Embryonic facial prominence (tissue), 1 donor: Measurements from ENCODE around the gene GPR21.
A peak's percentile ranks its signal among the peaks of the same experiment; 100 is the strongest.

Experiments
- DNase-seq: peaks from one replicate; pipeline ENCODE4 v3.0.0-alpha.2; 2016; ENCODE audit errors: extremely low spot score

Gene GPR21

GRCh38 chr9:123063896-123064295 is 30.4 kb downstream of the GPR21 start:
- DNase-seq: no peak

- no peak for DNase-seq
Measured at GRCh38 chr9:123064716-123065115, 31.2 kb downstream of the GPR21 start.

GRCh38 chr9:123065196-123065595 is 31.7 kb downstream of the GPR21 start:
- DNase-seq: no peak

- DNase-seq: no peak
Measured at GRCh38 chr9:123067136-123067535, 33.7 kb downstream of the GPR21 start.

GRCh38 chr9:123069010-123069481 is 35.6 kb downstream of the GPR21 start:
- DNase-seq: peak; percentile 28

- no peak for DNase-seq
Measured at GRCh38 chr9:123070198-123070597, 36.7 kb downstream of the GPR21 start.

- DNase-seq: no peak
Measured at GRCh38 chr9:123072407-123072995, 39.0 kb downstream of the GPR21 start.

GRCh38 chr9:123073441-123073840 is 40.0 kb downstream of the GPR21 start:
- DNase-seq: no peak

- no peak for DNase-seq
Measured at GRCh38 chr9:123073991-123074422, 40.5 kb downstream of the GPR21 start.

GRCh38 chr9:123074628-123075027 is 41.2 kb downstream of the GPR21 start:
- DNase-seq: no peak

GRCh38 chr9:123080444-123080843 is 47.0 kb downstream of the GPR21 start:
- DNase-seq: no peak

GRCh38 chr9:123081824-123082223 is 48.4 kb downstream of the GPR21 start:
- DNase-seq: peak; percentile 48

- DNase-seq: no peak
Measured at GRCh38 chr9:123083680-123084079, 50.2 kb downstream of the GPR21 start.

- no peak for DNase-seq
Measured at GRCh38 chr9:123084256-123084655, 50.8 kb downstream of the GPR21 start.
